Measurements from ENCODE around the gene F10.

The F10 gene

GRCh38 chr13:113138792-113139551 is 16.4 kb downstream of the F10 start:
- DNase-seq (ENCODE audit: low spot score), result peak; percentile 54

- DNase-seq (ENCODE audit: low spot score), result no peak
These were observed 17.0 kb downstream of the F10 start for GRCh38 chr13:113139577-113139976.

- DNase-seq (ENCODE audit: low spot score), result no peak
These were observed 18.3 kb downstream of the F10 start for GRCh38 chr13:113140677-113141600.

- DNase-seq (ENCODE audit: low spot score), result no peak
These were observed 19.0 kb downstream of the F10 start for GRCh38 chr13:113141601-113141970.

GRCh38 chr13:113142876-113143275 is 20.3 kb downstream of the F10 start:
- no peak for DNase-seq (ENCODE audit: low spot score)

- no peak for DNase-seq (ENCODE audit: low spot score)
These were observed 21.1 kb downstream of the F10 start for GRCh38 chr13:113143466-113144254.

- no peak for DNase-seq (ENCODE audit: low spot score)
These were observed 21.6 kb downstream of the F10 start for GRCh38 chr13:113144255-113144629.

GRCh38 chr13:113145496-113145895 is 22.9 kb downstream of the F10 start:
- no peak for DNase-seq (ENCODE audit: low spot score)

- DNase-seq (ENCODE audit: low spot score), result no peak
These were observed 23.5 kb downstream of the F10 start for GRCh38 chr13:113145911-113146598.

GRCh38 chr13:113146750-113147149 is 24.2 kb downstream of the F10 start:
- no peak for DNase-seq (ENCODE audit: low spot score)

GRCh38 chr13:113147206-113147605 is 24.6 kb downstream of the F10 start:
- no peak for DNase-seq (ENCODE audit: low spot score)

- DNase-seq (ENCODE audit: low spot score), result no peak
These were observed 25.8 kb downstream of the F10 start for GRCh38 chr13:113148407-113148806.

GRCh38 chr13:113148940-113149503 is 26.4 kb downstream of the F10 start:
- no peak for DNase-seq (ENCODE audit: low spot score)

- no peak for DNase-seq (ENCODE audit: low spot score)
These were observed 27.3 kb downstream of the F10 start for GRCh38 chr13:113149711-113150549.

- DNase-seq (ENCODE audit: low spot score), result no peak
These were observed 28.2 kb downstream of the F10 start for GRCh38 chr13:113150550-113151365.

- no peak for DNase-seq (ENCODE audit: low spot score)
These were observed 29.4 kb downstream of the F10 start for GRCh38 chr13:113151745-113152690.

- no peak for DNase-seq (ENCODE audit: low spot score)
These were observed 30.0 kb downstream of the F10 start for GRCh38 chr13:113152691-113152983.

GRCh38 chr13:113152984-113153809 is 30.6 kb downstream of the F10 start:
- peak; percentile 61 for DNase-seq (ENCODE audit: low spot score)
